ENCODE data around the gene FKBP5.
"Not testable (repeated sequence)": the region's sequence is repeated elsewhere in the genome, so short reads cannot be mapped to it uniquely, and the experiment has no call there.

Gene FKBP5

DNA sequence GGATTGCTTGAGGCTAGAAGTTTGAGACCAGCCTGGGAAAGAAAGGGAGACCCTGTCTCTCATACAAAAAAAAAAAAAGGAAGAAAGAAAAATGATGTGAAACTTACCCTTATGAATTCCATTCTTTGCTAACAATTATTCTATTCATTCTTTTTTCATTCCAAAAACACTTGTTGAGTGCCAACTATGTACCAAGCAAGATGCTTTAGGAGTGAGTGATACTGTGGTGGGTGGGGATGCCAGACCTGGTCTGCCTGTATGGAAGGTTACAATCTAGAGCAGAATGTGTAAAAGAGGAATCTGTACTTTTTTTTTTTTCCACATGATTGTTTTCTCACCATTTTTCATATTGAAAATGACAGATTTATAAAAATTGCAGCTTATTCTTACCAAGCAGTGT lies 102.2 kb downstream of the FKBP5 start:
- DNase-seq (ENCODE audit: low spot score): no peak

DNA sequence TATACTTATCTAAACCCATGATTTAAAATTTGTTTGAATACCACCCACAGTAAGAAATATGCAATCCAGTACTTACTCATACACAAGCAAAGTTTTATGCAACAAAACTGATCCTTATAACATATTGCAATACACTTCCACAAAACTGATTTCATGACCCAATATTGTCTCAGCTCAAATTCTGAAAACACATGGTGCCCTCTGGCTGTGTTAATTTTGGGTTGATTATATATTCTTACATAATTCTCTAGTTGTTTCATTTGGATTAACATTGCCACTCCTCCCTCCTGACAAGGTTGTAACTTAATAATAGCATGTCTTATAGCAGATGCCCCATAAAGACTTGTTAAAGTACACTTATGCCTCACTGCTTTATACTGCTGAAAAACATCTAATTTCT lies 103.1 kb downstream of the FKBP5 start:
- DNase-seq (ENCODE audit: low spot score): no peak

DNA sequence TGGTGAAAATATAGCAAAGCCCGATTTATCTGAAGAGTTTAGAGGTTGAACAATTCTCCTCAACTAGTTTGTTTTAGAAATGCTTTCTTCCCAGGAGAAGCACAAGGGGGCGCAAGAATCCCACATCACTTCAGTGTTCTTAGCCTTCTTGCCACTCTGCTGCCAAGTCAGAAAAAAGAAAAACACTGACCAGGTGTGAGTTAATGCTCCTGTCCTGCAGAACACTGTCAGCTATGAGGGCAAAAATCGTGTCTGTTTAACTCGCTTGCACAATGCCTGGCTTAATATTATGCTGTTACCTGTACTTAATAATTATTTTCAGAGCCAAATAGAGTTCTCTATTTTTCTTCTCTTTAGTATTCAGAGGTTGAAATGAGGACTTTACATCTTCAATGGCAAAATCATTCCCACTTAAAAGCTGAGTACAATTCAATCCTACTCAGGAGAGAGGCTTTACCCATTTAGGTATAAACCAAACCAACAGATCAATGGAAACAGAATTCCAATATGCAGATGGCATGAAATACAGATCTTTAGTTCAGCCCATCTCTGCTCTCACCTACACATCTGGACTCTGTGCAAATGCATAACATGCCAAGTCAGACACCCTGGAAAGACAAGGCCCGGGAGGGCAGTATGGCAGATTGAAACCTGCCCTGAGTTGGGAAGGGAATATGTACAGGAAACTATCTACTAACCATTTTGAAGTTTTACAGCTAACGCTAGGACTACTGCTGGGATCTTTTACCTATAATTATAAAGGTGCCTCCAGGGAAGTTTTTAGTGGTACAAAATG lies 104.6 kb downstream of the FKBP5 start:
- DNase-seq (ENCODE audit: low spot score): peak; percentile 75

DNA sequence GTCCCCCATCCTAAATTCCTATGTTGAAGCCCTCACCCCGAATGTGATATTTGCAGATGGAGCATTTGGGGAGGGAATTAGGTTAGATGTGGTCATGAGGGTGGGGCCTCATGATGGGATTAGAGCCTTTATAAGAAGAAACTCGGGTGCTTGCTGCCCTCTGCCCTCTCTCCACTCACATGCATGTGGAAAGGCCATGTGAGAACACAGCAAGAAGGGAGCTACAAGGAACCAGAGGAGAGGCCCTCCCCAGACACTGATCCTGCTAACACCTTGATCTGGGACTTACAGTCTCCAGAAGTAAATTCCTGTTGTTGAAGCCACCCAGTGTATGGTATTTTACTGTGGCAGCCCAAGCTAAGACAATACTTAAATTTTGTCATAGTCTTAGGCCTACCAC lies 106.4 kb downstream of the FKBP5 start:
- no peak for DNase-seq (ENCODE audit: low spot score)

DNA sequence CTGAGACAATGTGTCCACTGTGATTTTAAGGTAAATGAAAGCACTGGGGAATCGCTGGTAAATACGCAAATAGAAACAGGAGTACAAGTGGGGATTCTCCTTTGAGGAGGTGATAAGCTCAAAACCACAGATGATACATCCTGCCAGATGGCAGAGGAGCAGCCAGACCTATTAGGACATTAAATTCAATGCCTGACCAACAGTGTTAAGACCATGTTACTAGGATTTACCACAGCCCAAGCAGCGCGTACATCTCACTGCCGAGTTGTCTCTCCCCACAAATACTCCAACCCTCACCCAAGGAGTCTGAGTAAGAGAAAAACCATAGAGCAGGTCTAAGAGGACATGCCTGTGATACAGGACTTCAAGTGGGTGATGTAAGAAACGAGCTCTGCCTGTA lies 107.1 kb downstream of the FKBP5 start:
- no peak for DNase-seq (ENCODE audit: low spot score)

DNA sequence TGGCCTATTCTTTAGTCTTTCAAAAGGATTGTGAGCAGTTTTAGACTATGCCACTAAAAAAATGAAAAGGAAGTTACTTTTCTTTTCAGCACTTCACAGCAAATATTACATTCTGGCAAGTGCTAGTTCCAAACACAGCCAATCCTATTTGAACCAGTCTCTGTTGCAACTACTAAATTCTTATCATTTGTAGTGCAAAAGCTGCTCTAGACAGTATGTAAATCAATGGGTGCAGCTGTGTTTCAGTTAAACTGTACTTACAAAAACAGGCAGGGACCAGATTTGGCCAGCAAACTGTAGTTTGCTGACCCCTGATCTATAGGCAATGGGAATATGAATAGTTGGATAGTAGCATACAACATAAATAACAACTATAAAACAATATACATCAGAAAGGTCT lies 107.9 kb downstream of the FKBP5 start:
- DNase-seq (ENCODE audit: low spot score): no peak

DNA sequence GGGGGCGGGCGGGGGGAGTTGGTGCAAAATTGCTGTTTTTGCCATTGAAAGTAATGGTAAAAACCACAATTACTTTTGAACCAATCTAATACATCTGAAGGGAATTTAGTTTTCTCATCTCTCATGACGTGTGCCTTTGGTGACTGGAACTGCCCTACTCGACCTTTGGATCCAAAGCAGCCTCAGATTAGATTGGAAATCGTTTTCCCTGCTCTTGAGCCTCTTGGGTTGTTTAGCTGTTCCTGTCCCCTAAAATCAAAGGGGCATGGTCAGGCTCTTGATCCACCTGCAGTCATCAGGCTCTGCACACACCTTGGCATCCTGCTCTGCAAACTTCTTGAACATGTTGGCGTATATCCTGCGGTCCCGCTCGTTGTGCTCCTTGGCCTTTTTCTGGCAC lies 112.0 kb downstream of the FKBP5 start:
- no peak for DNase-seq (ENCODE audit: low spot score)

DNA sequence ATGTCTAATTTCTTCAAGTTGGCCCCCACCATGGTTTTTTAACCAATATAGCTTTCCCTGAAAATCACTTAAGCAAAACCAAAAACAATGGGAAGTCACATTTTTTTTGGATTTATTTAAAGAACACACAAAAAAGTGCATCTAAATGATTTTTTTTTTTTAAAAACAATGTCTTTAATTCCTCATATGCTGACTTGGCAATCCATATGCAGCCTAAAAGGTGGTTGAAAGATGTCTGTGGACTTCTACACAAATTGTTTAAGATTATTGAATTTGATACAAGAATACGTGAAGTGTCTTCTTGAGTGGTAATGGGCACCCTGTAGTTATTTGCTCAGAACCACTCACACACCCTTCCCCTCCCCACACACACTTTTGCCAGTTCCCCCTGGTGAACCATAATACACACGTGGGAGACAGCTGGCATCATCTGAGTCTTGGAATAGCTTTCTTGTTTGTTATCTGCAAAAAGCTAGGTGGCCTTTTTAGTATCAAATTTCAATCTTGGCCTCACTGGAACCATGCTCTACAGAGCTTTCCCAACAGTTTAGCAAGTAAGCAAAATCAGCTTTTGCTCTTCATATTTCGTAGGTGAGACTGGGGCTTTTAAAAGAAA lies 115.1 kb downstream of the FKBP5 start:
- no peak for DNase-seq (ENCODE audit: low spot score)

DNA sequence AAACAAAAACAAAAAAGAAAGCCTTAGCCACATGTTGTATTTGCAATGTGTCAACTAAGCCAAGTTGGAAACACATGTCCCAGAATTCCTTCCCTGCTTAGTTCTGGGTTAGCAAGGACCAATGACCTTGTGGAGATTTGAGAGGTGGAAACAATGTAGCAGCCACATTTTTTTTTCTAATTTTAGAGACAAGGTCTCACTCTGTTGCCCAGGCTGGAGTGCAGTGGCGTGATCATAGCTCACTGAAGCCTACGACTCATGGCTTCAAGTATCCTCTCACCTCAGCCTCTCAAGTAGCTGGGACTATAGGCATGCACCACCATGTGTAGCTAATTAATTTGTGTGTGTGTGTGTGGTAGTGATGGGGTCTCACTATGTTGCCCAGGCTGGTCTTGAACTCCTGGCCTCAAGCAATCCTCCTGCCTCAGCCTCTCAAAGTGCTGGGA lies 117.8 kb downstream of the FKBP5 start:
- not testable (repeated sequence) for DNase-seq (ENCODE audit: low spot score)

DNA sequence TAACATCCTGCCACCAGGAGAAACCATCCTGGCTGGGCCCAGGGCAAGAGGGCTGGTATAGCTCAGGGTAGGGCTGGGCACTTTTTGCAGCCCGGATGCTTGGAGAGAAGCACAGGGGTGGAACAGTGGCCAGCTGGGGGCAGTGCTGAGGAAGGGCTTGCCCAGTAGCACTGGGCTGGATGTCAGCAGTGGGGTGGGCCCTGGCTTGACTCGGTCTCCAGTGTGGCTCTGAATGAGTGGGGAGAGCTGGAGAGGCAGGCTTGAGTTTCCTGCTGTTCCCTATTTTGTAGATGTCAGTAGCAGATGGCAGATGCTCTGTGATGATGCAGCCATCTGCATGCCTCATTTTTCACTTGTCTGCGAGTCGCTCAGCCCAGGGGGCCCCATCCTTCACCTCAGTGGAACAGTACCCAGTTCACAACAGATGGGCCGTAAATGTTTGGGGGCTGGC lies 119.7 kb downstream of the FKBP5 start:
- no peak for DNase-seq (ENCODE audit: low spot score)

DNA sequence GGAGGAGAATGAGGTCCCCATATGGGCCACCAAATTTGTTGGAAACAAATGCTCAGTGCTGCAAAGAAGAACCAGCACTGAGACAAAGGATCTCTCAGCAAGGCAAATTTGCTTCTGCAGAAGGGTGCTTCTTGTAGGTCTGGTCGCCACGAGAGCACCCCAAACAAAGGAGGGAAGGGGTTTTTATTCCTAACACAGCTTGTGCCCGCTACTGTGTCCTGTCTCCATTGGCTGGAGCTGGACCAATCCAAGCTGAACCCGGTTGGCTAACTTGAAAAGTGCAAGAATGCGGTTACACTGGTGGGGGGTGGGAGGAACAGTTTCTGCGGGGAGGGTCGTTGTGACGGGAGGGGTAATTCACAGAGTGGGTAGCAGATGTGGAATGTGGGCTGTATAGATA lies 121.9 kb downstream of the FKBP5 start:
- DNase-seq (ENCODE audit: low spot score): no peak

DNA sequence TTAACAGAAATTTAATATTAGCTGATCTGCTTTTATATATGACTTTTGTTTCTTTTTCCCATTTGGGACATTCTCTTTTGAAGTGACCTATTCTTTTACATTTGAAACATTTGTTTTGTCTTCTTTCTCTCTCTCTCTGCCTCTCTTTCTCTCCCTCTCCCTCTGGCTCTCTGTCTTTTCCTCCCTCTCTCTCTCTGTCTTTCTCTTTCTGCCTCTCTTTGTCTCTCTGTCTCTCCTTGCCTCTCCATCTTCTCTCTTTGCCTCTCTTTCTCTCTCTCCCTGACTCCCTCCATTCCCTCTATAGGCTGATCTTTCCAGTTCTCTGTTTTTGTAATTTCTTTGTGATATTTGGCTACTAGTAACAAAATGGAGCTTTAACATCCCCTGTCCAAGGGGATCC lies 124.0 kb downstream of the FKBP5 start:
- no peak for DNase-seq (ENCODE audit: low spot score)

DNA sequence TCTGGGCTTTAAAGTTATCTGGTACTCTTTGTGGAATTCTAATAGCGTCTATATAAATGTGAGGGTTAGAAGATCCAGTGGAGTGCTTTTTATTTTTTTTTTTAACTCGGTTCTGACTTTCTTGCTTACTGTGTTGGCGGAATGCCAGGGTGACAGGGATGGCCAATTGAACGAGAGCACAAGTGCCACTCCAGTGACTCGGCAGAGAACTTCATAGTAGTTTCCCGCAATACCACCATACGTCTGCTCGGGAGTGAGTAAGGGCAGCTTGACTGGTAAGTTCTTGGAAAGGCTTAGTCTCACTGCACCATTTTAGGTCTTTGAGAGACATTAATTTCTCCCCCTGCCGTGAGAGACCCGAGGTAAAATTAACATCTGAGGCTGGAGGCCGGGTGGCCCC lies 126.7 kb downstream of the FKBP5 start:
- peak; percentile 25 for DNase-seq (ENCODE audit: low spot score)

DNA sequence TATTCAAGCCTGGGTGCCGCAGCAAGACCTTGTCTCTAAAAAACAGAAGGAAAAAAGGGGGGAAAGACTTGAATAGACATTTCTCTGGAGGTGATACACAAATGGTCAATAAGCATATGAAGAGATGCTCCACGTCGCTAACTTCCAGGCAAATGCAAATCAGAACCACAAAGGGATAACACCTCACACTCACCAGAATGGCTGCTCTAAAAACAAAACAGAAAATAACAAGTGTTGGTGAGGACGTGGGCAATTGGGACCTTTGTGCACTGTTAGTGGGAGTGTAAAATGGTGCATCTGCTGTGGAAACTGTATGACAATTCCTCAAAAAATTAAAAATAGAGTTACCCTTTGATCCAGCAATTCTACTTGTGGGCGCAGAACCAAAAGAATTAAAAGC lies 127.6 kb downstream of the FKBP5 start:
- DNase-seq (ENCODE audit: low spot score): no peak

DNA sequence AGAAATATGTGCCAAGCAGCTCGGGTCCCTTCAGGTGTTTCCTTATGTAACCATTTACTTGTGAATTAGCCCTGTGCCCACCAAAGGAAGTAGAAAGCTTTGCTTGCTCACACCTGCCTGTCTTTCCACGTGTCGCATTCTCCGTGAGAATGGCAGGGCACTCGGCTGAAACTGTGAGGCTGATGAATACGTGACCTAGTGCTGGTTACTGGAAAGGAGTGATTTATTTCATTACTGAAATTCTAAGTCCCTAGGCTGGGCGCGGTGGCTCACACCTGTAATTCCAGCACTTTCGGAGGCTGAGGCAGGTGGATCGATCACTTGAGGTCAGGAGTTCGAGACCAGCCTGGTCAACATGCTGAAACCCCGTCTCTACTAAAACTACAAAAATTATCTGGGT lies 130.1 kb downstream of the FKBP5 start:
- DNase-seq (ENCODE audit: low spot score): no peak

DNA sequence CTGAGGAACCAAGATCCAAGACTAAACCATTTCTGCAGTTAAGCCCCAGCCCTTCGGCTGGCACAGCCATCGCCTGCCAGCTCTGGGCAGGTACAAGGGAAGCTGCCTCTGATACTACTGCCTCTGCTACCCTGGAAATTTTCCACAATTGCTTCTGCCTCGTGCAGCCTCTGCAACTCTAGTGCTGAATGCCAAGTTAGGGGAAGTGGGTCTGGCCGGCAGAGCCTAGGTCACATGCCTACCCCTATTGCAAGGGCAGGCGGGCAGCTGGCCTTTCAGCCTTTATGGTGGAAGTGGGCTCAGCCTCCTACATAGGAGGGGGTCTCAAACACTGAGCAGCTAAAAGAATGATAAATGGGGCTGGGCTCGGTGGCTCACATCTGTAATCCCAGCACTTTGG lies 131.5 kb downstream of the FKBP5 start:
- no peak for DNase-seq (ENCODE audit: low spot score)

DNA sequence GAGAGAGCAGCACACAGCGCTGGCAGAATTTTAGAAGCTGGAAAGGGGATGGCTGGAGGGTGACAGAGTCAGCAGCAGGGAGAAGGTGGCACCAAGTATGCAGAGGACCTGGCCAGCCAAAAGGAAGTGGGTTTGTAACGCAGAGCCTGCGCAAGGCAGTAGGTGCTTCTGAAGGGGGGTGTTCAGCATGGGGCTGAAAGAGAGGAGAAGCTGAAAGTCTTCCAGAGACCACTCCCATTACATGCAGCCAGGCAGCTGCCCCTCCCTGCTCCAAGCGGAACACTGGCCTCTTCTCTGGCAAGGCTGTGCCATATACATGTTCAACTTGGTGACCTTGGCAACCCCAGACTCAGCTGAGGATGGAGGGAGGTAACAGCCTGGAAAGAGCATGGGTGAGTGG lies 133.9 kb downstream of the FKBP5 start:
- no peak for DNase-seq (ENCODE audit: low spot score)

DNA sequence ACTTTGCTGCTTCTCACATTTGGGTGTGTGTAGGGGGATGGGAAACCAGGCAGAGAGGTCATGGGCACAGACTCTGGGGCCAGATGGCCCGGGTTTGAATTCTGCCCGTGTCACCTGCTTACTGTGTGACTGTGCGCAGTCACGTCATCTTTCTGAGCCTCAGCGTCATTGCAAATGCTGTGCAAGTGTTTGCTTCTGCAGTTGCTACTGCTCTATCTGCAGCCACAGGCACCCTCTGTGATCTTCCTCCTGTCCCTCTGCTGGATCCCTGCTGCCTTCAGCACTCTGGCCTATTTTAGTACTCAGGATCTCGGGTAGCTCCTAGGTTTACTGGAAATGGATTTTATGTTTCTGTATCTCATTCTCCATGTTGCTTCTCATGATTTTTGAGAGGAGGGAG lies 135.4 kb downstream of the FKBP5 start:
- DNase-seq (ENCODE audit: low spot score): no peak

DNA sequence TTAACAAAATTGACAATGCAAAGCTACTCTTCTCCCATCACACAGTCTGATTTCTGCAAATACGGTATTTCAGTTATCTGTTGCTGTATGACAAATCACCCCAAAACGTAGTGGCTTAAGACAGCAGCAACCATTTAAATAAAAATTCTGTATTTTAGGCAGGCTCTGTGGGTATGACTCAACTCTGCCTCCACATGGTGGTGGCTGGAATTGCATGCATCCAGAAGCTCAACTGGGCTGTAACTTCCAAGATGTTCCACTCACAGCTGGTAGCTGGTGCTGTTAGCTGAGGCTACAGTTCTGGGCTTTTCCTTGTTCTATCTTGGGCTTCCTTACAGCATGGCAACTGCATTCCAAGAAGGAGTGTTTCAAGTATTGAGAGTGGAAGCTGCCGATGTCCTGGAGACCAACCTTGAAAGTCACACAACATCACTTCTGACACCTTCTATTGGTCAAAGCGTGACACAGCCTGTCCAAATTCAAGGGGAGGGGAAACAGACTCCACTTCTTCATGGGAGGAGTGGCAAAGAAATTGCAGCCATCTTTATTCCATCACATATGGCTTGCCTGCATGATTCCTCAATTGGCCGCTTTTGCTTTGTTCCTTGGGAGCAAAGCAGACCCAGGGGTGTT lies 136.3 kb downstream of the FKBP5 start:
- DNase-seq (ENCODE audit: low spot score): peak; percentile 55

DNA sequence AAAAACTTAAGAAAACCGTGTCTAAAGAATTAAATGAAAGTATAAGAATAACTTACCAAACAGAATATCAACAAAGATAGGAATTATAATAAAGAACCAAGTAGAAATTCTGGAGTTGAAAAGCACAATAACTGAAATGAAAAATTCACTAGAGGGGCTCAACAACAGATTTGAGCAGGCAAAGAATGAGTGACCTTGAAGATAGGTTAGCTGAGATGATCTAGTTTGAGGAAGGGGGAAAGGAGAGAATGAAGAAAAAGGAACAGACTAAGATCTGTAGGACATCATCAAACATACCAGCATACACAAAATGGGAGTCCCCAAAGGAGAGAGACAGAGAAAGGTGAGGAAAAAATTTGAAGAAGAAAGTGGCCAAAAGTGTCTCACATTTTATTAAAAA lies 138.3 kb downstream of the FKBP5 start:
- no peak for DNase-seq (ENCODE audit: low spot score)

DNA sequence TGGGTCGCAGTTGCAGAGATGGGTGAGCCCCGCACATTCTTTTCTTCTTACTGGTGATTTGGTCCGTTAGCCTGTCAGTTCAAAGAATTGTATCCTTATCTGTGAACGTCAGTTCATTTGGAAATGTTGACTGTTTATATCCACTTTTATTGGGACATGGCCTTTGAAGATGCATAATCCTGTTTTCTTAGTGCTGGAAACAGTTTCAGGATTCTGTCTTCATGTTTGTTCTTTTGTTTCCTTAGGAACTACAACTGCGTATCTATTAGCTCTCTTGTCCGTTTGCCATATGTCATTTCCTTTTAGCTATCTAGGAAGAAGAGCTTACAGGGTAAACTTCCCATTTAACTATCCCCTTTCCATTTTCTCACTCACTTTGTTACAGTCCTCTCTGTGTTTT lies 141.0 kb downstream of the FKBP5 start:
- DNase-seq (ENCODE audit: low spot score): no peak

DNA sequence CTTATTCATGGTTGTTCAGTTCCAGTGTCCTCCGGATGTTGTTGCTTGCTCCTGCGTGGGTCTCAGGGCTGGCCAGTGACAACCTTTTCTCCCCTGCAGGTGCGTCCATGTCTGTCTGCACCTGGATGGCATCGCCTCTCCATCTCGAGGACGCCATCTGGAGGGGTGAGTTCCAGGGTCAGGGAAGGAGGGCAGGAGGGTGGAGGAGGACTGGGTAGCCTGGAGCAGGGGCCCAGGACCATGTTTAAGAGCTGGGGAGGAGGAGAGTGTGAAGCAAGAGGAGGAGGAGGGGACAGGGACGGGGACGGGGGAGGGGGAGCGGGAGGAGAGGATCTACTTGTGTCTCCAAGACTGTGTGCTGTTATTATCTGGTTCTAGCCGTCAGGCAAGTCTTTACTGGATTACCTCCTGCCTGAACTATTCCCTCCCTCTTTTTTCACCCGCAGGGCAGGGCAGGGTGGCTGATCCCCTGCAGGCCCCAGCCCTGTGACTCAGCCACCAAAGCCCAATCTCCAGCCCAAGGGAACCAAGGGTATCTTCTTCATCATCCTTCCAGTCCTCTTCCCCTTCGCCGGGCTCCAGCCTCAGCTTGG lies 143.8 kb downstream of the FKBP5 start:
- no peak for DNase-seq (ENCODE audit: low spot score)
